ENCODE results near the gene NECAB3. TPM values are rescaled to one million over a fixed set of nuclear protein-coding genes. Genes with fewer than 3 reads are reported as not detected.
A peak's percentile ranks its signal among the peaks of the same experiment; 100 is the strongest.

The NECAB3 gene
- total RNA-seq, 3 donors from 2014 or later (not counting 1 experiment from before 2014, with no cell fraction given), result 9.7 to 18.1 (median 13.4) TPM

- peaks cover 22% of the 10 kb centered on the region for H3K4me1 ChIP-seq (ENCODE audit: control insufficient read depth, insufficient read depth, low read length)
- peak overlapping the region; percentile 64 for H3K27ac ChIP-seq (ENCODE audit: low read length)
- H3K4me3 Mint-ChIP-seq, result peak overlapping the region; percentile 92
- no peak for TF ChIP-seq CTCF (IDR thresholded peaks at IDR 0.05)
- peak in 1 of 2 donors; percentile 23 for DNase-seq
- no peaks in the 10 kb centered on the region for H3K27me3 ChIP-seq (ENCODE audit: control insufficient read depth, insufficient read depth, low read length)
- intact Hi-C loops (cut with micrococcal nuclease), result no loop called here
- ATAC-seq, result no peak
- H3K9me3 ChIP-seq (ENCODE audit: control insufficient read depth, insufficient read depth, low read length), result no peaks in the 10 kb centered on the region
- peak overlapping the region; percentile 87 to 90 for H3K27ac Mint-ChIP-seq
- H3K36me3 ChIP-seq (ENCODE audit: control insufficient read depth, insufficient read depth, low read length), result peaks cover 3% of the 10 kb centered on the region
- 65% methylated on average over 13 of the region's 13 CpGs for WGBS (ENCODE audit: insufficient coverage)
- H3K4me3 ChIP-seq (ENCODE audit: low read length), result peak overlapping the region; percentile 79
- H3K27me3 Mint-ChIP-seq (ENCODE audit: low read depth in 2 of 2), result no peaks in the 10 kb centered on the region
- no peaks in the 10 kb centered on the region for H3K36me3 Mint-ChIP-seq
- H3K4me1 Mint-ChIP-seq, result peaks cover 20 to 21% of the 10 kb centered on the region in 2 donors
- H3K9me3 Mint-ChIP-seq, result peaks cover 3% of the 10 kb centered on the region in 2 donors
These were observed 45.2 kb upstream of the NECAB3 start for GRCh38 chr20:33719277-33719988.

GRCh38 chr20:33716498-33716897, 42.3 kb upstream of the NECAB3 start:
- no peak overlapping the region for H3K27ac ChIP-seq (ENCODE audit: low read length)
- peaks cover under 1% of the 10 kb centered on the region for H3K36me3 Mint-ChIP-seq
- H3K9me3 Mint-ChIP-seq, result peaks cover 3% of the 10 kb centered on the region in 2 donors
- intact Hi-C loops (cut with micrococcal nuclease), result no loop called here
- H3K4me3 Mint-ChIP-seq, result no peak overlapping the region
- H3K4me3 ChIP-seq (ENCODE audit: low read length), result no peak overlapping the region
- no peak overlapping the region for H3K27ac Mint-ChIP-seq
- DNase-seq (no peak), ATAC-seq (no peak)
- H3K27me3 ChIP-seq (ENCODE audit: control insufficient read depth, insufficient read depth, low read length), result no peaks in the 10 kb centered on the region
- WGBS (ENCODE audit: insufficient coverage), result 74% methylated on average over 1 of the region's 2 CpGs
- no peaks in the 10 kb centered on the region for H3K27me3 Mint-ChIP-seq (ENCODE audit: low read depth in 2 of 2)
- no peak for TF ChIP-seq CTCF (IDR thresholded peaks at IDR 0.05)
- H3K36me3 ChIP-seq (ENCODE audit: control insufficient read depth, insufficient read depth, low read length), result peaks cover 22% of the 10 kb centered on the region
- H3K4me1 Mint-ChIP-seq, result peaks cover 20 to 21% of the 10 kb centered on the region in 2 donors
- peaks cover 22% of the 10 kb centered on the region for H3K4me1 ChIP-seq (ENCODE audit: control insufficient read depth, insufficient read depth, low read length)
- H3K9me3 ChIP-seq (ENCODE audit: control insufficient read depth, insufficient read depth, low read length), result no peaks in the 10 kb centered on the region

GRCh38 chr20:33713865-33714367, 39.7 kb upstream of the NECAB3 start:
- Histone ChIP-seq H3K4me1 (ENCODE audit: control insufficient read depth, insufficient read depth, low read length) (peaks cover 2% of the 10 kb centered on the region), H3K9me3 (ENCODE audit: control insufficient read depth, insufficient read depth, low read length) (no peaks in the 10 kb centered on the region), H3K4me3 (ENCODE audit: low read length) (no peak overlapping the region), H3K27ac (ENCODE audit: low read length) (no peak overlapping the region), H3K27me3 (ENCODE audit: control insufficient read depth, insufficient read depth, low read length) (no peaks in the 10 kb centered on the region), H3K36me3 (ENCODE audit: control insufficient read depth, insufficient read depth, low read length) (peaks cover 32% of the 10 kb centered on the region)
- TF ChIP-seq CTCF (IDR thresholded peaks at IDR 0.05), result no peak
- intact Hi-C loops (cut with micrococcal nuclease), result no loop called here
- Mint-ChIP-seq H3K4me1 (peaks cover 0 to 11% of the 10 kb centered on the region in 2 donors), H3K36me3 (peaks cover 8% of the 10 kb centered on the region), H3K27me3 (ENCODE audit: low read depth in 2 of 2) (no peaks in the 10 kb centered on the region), H3K27ac (no peak overlapping the region), H3K4me3 (no peak overlapping the region), H3K9me3 (no peaks in the 10 kb centered on the region)
- ATAC-seq (no peak), DNase-seq (no peak)
- 97% methylated on average over 9 of the region's 10 CpGs for WGBS (ENCODE audit: insufficient coverage)
